HepG2 (cell line): ENCODE data around the gene FYTTD1. TPM values are rescaled to one million over a fixed set of nuclear protein-coding genes. Genes with fewer than 3 reads are reported as not detected.

Experiments
- ELF4 ChIP-seq: sonication (generic); formaldehyde crosslinking; IDR thresholded peaks from 2 replicates; pipeline ENCODE4 v1.5.0; 2020; ENCODE audit warnings: missing genetic modification reagents, mild to moderate bottlenecking, moderate library complexity, borderline replicate concordance
- FOXC1 ChIP-seq: sonication (generic); formaldehyde crosslinking; IDR thresholded peaks from 2 replicates; pipeline ENCODE4 v1.8.0; 2022; ENCODE audit warnings: mild to moderate bottlenecking, missing genetic modification reagents, borderline replicate concordance
- GLI4 ChIP-seq: sonication (generic); formaldehyde crosslinking; IDR thresholded peaks from 2 replicates; pipeline ENCODE4 v1.5.1; 2020; ENCODE audit warnings: missing genetic modification reagents, mild to moderate bottlenecking, moderate library complexity, borderline replicate concordance
- HDAC2 ChIP-seq: sonication (generic); formaldehyde crosslinking; IDR thresholded peaks from 2 replicates; pipeline ENCODE4 v1.4.0; 2020; ENCODE audit warnings: missing genetic modification reagents
- HOXA5 ChIP-seq: sonication (generic); formaldehyde crosslinking; IDR thresholded peaks from 2 replicates; pipeline ENCODE4 v1.4.0; 2020; ENCODE audit warnings: missing genetic modification reagents
- KLF15 ChIP-seq: sonication (generic); formaldehyde crosslinking; IDR thresholded peaks from 2 replicates; pipeline ENCODE4 v1.8.1; 2023; ENCODE audit warnings: borderline replicate concordance, mild to moderate bottlenecking, inconsistent platforms, missing genetic modification reagents, mixed read lengths
- KLF9 ChIP-seq: IDR thresholded peaks from 2 replicates; pipeline ENCODE4 v1.6.1; 2016; ENCODE audit warnings: low read depth
- NR2F2 ChIP-seq: IDR thresholded peaks from 2 replicates; pipeline ENCODE4 v1.6.1; 2012; ENCODE audit warnings: low read depth, inconsistent platforms, borderline replicate concordance
- ONECUT2 ChIP-seq: sonication (generic); formaldehyde crosslinking; IDR thresholded peaks from 2 replicates; pipeline ENCODE4 v1.4.0; 2020; ENCODE audit warnings: missing genetic modification reagents
- PTBP1 ChIP-seq: fragments of 200-400 bp; formaldehyde crosslinking; IDR thresholded peaks from 2 replicates; pipeline ENCODE4 v1.6.1; 2018; ENCODE audit warnings: low read length, low read depth; ENCODE audit not compliant: poor library complexity, severe bottlenecking
- ZNF10 ChIP-seq: sonication (generic); formaldehyde crosslinking; IDR thresholded peaks from 2 replicates; pipeline ENCODE4 v1.4.0; 2020; ENCODE audit warnings: mild to moderate bottlenecking, low read depth, missing genetic modification reagents, borderline replicate concordance
- ZNF235 ChIP-seq: sonication (generic); formaldehyde crosslinking; IDR thresholded peaks from 2 replicates; pipeline ENCODE4 v1.8.1; 2023; ENCODE audit warnings: mild to moderate bottlenecking, missing genetic modification reagents, borderline replicate concordance
- ZNF547 ChIP-seq: sonication (generic); formaldehyde crosslinking; IDR thresholded peaks from 2 replicates; pipeline ENCODE4 v1.5.1; 2020; ENCODE audit warnings: mild to moderate bottlenecking, missing genetic modification reagents
- ZNF768 ChIP-seq: sonication (generic); formaldehyde crosslinking; IDR thresholded peaks from 2 replicates; pipeline ENCODE4 v1.4.0; 2020; ENCODE audit warnings: missing genetic modification reagents
- polyA plus RNA-seq, 8 experiments: library from polyadenylated mRNA; depleted of rRNA in 3 of 8; stranded (reverse) in 7 of 8; unstranded in 1 of 8; fragments of >200 nt; fragmentation: Illumina TruSeq in 4 of 8; extraction: Trizol in 4 of 8; gene quantifications; 2 replicates each; pipeline versions ENCODE4 v1.2.1 to v1.2.3, GENCODE V29; 2011 to 2016; ENCODE audit warnings: low read depth in 4 of 8, missing spikeins in 1 of 8, mixed read lengths in 1 of 8; ENCODE audit not compliant: insufficient read depth in 1 of 8
- total RNA-seq, 5 experiments: library from RNA; depleted of rRNA; stranded (reverse); fragments of >200 nt; fragmentation: Illumina TruSeq; extraction: Trizol; gene quantifications; 2 replicates each; pipeline ENCODE4 v1.2.3, GENCODE V29; 2016; ENCODE audit warnings: low read depth in 1 of 5
- TF ChIP-seq, protein P1 (sequence below): sonication (generic); formaldehyde crosslinking; IDR thresholded peaks from 2 replicates; pipeline ENCODE4 v1.8.0; 2022; ENCODE audit warnings: mild to moderate bottlenecking, missing genetic modification reagents
- TF ChIP-seq, protein P2 (sequence below): IDR thresholded peaks from 2 replicates; pipeline ENCODE4 v1.6.1; 2016; ENCODE audit warnings: control low read depth
- TF ChIP-seq, protein P3 (sequence below): sonication (generic); formaldehyde crosslinking; IDR thresholded peaks from 2 replicates; pipeline ENCODE4 v1.4.0; 2020; ENCODE audit warnings: missing genetic modification reagents
- TF ChIP-seq, protein P4 (sequence below): sonication (generic); formaldehyde crosslinking; IDR thresholded peaks from 2 replicates; pipeline ENCODE4 v1.4.0; 2020; ENCODE audit warnings: missing genetic modification reagents
- TF ChIP-seq, protein P5 (sequence below): sonication (generic); formaldehyde crosslinking; IDR thresholded peaks from 2 replicates; pipeline ENCODE4 v1.4.0; 2020; ENCODE audit warnings: missing genetic modification reagents; ENCODE audit errors: not compliant biosample characterization

FYTTD1 gene
- total and polyA plus RNA-seq, 2 of the 13 experiments (the other 11 are each of a cell fraction or from before 2014, with no cell fraction given) = 6.5 to 28.8 TPM

GRCh38 chr3:197791113-197791891 lies 41.6 kb downstream of the FYTTD1 start, which contains the start of gene LRCH3 (continued):
- TF ChIP-seq KLF9 (CRISPR knock-in tag) = no peak
- TF ChIP-seq HDAC2 (CRISPR knock-in tag) = peak; percentile 73
- peak; percentile 91 for TF ChIP-seq ZNF547 (CRISPR knock-in tag)
- TF ChIP-seq, protein P1, sequence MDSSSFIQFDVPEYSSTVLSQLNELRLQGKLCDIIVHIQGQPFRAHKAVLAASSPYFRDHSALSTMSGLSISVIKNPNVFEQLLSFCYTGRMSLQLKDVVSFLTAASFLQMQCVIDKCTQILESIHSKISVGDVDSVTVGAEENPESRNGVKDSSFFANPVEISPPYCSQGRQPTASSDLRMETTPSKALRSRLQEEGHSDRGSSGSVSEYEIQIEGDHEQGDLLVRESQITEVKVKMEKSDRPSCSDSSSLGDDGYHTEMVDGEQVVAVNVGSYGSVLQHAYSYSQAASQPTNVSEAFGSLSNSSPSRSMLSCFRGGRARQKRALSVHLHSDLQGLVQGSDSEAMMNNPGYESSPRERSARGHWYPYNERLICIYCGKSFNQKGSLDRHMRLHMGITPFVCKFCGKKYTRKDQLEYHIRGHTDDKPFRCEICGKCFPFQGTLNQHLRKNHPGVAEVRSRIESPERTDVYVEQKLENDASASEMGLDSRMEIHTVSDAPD = 0 out of 2 replicates have a peak, but pooled peaks have one; percentile 17
- no peak for TF ChIP-seq ONECUT2 (CRISPR knock-in tag)
- TF ChIP-seq HOXA5 (CRISPR knock-in tag) = peak; percentile 91
- TF ChIP-seq, protein P2, sequence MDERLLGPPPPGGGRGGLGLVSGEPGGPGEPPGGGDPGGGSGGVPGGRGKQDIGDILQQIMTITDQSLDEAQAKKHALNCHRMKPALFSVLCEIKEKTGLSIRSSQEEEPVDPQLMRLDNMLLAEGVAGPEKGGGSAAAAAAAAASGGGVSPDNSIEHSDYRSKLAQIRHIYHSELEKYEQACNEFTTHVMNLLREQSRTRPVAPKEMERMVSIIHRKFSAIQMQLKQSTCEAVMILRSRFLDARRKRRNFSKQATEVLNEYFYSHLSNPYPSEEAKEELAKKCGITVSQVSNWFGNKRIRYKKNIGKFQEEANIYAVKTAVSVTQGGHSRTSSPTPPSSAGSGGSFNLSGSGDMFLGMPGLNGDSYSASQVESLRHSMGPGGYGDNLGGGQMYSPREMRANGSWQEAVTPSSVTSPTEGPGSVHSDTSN (CRISPR knock-in tag) = 0 out of 2 replicates have a peak, but pooled peaks have one; percentile 10
- TF ChIP-seq, protein P3, sequence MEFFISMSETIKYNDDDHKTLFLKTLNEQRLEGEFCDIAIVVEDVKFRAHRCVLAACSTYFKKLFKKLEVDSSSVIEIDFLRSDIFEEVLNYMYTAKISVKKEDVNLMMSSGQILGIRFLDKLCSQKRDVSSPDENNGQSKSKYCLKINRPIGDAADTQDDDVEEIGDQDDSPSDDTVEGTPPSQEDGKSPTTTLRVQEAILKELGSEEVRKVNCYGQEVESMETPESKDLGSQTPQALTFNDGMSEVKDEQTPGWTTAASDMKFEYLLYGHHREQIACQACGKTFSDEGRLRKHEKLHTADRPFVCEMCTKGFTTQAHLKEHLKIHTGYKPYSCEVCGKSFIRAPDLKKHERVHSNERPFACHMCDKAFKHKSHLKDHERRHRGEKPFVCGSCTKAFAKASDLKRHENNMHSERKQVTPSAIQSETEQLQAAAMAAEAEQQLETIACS (CRISPR knock-in tag) = no peak
- peak; percentile 46; the same call in 1 of the 2 replicates for TF ChIP-seq ELF4 (CRISPR knock-in tag)
- TF ChIP-seq PTBP1 = no peak
- TF ChIP-seq ZNF235 (CRISPR knock-in tag) = 0 out of 2 replicates have a peak, but pooled peaks have one; percentile 47
- TF ChIP-seq KLF15 = peak; percentile 63; the same call in 1 of the 2 replicates
- TF ChIP-seq, protein P4, sequence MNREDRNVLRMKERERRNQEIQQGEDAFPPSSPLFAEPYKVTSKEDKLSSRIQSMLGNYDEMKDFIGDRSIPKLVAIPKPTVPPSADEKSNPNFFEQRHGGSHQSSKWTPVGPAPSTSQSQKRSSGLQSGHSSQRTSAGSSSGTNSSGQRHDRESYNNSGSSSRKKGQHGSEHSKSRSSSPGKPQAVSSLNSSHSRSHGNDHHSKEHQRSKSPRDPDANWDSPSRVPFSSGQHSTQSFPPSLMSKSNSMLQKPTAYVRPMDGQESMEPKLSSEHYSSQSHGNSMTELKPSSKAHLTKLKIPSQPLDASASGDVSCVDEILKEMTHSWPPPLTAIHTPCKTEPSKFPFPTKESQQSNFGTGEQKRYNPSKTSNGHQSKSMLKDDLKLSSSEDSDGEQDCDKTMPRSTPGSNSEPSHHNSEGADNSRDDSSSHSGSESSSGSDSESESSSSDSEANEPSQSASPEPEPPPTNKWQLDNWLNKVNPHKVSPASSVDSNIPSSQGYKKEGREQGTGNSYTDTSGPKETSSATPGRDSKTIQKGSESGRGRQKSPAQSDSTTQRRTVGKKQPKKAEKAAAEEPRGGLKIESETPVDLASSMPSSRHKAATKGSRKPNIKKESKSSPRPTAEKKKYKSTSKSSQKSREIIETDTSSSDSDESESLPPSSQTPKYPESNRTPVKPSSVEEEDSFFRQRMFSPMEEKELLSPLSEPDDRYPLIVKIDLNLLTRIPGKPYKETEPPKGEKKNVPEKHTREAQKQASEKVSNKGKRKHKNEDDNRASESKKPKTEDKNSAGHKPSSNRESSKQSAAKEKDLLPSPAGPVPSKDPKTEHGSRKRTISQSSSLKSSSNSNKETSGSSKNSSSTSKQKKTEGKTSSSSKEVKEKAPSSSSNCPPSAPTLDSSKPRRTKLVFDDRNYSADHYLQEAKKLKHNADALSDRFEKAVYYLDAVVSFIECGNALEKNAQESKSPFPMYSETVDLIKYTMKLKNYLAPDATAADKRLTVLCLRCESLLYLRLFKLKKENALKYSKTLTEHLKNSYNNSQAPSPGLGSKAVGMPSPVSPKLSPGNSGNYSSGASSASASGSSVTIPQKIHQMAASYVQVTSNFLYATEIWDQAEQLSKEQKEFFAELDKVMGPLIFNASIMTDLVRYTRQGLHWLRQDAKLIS (CRISPR knock-in tag) = peak; percentile 58; the same call in 1 of the 2 replicates
- no peak for TF ChIP-seq ZNF10
- peak; percentile 95 for TF ChIP-seq FOXC1 (CRISPR knock-in tag)
- peak; percentile 78; the same call in 1 of the 2 replicates for TF ChIP-seq GLI4 (CRISPR knock-in tag)
- TF ChIP-seq NR2F2 = no peak
- TF ChIP-seq, protein P5, sequence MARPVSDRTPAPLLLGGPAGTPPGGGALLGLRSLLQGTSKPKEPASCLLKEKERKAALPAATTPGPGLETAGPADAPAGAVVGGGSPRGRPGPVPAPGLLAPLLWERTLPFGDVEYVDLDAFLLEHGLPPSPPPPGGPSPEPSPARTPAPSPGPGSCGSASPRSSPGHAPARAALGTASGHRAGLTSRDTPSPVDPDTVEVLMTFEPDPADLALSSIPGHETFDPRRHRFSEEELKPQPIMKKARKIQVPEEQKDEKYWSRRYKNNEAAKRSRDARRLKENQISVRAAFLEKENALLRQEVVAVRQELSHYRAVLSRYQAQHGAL = no peak
- 0 out of 2 replicates have a peak, but pooled peaks have one; percentile 73 for TF ChIP-seq ZNF768 (CRISPR knock-in tag)
